Colon (tissue), 2 donors: Measurements from ENCODE around the gene IL1RAPL1.

Experiments used
- FAIRE-seq: peaks from 2 replicates; lab custom pipeline; 2012; peaks lifted over from hg19 to GRCh38; lab: Jason Lieb, UNC
- donor health status: control.
- donor health status: control.

Gene IL1RAPL1

GRCh38 chrX:29792335-29792734, 1205.1 kb downstream of the IL1RAPL1 start:
- no peak for FAIRE-seq

GRCh38 chrX:29797156-29797555, 1209.9 kb downstream of the IL1RAPL1 start:
- FAIRE-seq = no peak

GRCh38 chrX:29798469-29798868, 1211.2 kb downstream of the IL1RAPL1 start:
- no peak for FAIRE-seq

GRCh38 chrX:29813174-29813573, 1225.9 kb downstream of the IL1RAPL1 start:
- no peak for FAIRE-seq

GRCh38 chrX:29824176-29824906, 1237.1 kb downstream of the IL1RAPL1 start:
- FAIRE-seq = no peak

- peak; percentile 18 for FAIRE-seq
These were observed 1239.5 kb downstream of the IL1RAPL1 start for GRCh38 chrX:29826742-29827141.

GRCh38 chrX:29834311-29834710, 1247.1 kb downstream of the IL1RAPL1 start:
- no peak for FAIRE-seq

GRCh38 chrX:29834764-29835163, 1247.5 kb downstream of the IL1RAPL1 start:
- no peak for FAIRE-seq

GRCh38 chrX:29841750-29842149, 1254.5 kb downstream of the IL1RAPL1 start:
- FAIRE-seq = no peak

GRCh38 chrX:29842552-29842951, 1255.3 kb downstream of the IL1RAPL1 start:
- FAIRE-seq = peak; percentile 77

- FAIRE-seq = no peak
These were observed 1264.8 kb downstream of the IL1RAPL1 start for GRCh38 chrX:29851857-29852605.

GRCh38 chrX:29852767-29853166, 1265.5 kb downstream of the IL1RAPL1 start:
- FAIRE-seq = no peak

- no peak for FAIRE-seq
These were observed 1271.5 kb downstream of the IL1RAPL1 start for GRCh38 chrX:29858714-29859113.

- FAIRE-seq = no peak
These were observed 1275.0 kb downstream of the IL1RAPL1 start for GRCh38 chrX:29862126-29862677.

- no peak for FAIRE-seq
These were observed 1280.7 kb downstream of the IL1RAPL1 start for GRCh38 chrX:29867971-29868370.

- FAIRE-seq = no peak
These were observed 1282.6 kb downstream of the IL1RAPL1 start for GRCh38 chrX:29869837-29870236.

GRCh38 chrX:29870608-29871007, 1283.4 kb downstream of the IL1RAPL1 start:
- no peak for FAIRE-seq

- no peak for FAIRE-seq
These were observed 1285.6 kb downstream of the IL1RAPL1 start for GRCh38 chrX:29872831-29873230.

- no peak for FAIRE-seq
These were observed 1289.5 kb downstream of the IL1RAPL1 start for GRCh38 chrX:29876733-29877132.

GRCh38 chrX:29880977-29881376, 1293.7 kb downstream of the IL1RAPL1 start:
- no peak for FAIRE-seq

GRCh38 chrX:29890004-29890403, 1302.8 kb downstream of the IL1RAPL1 start:
- no peak for FAIRE-seq

GRCh38 chrX:29890646-29891200, 1303.5 kb downstream of the IL1RAPL1 start:
- no peak for FAIRE-seq

- peak; percentile 38 for FAIRE-seq
These were observed 1314.8 kb downstream of the IL1RAPL1 start for GRCh38 chrX:29902004-29902403.
